ENCODE results near the gene GMEB2. TPM values are rescaled to one million over a fixed set of nuclear protein-coding genes. Genes with fewer than 3 reads are reported as not detected.
"Not testable (repeated sequence)": the region's sequence is repeated elsewhere in the genome, so short reads cannot be mapped to it uniquely, and the experiment has no call there.

Gene GMEB2
- total RNA-seq, 1 experiment from 2014 or later = 14.3 TPM

DNA sequence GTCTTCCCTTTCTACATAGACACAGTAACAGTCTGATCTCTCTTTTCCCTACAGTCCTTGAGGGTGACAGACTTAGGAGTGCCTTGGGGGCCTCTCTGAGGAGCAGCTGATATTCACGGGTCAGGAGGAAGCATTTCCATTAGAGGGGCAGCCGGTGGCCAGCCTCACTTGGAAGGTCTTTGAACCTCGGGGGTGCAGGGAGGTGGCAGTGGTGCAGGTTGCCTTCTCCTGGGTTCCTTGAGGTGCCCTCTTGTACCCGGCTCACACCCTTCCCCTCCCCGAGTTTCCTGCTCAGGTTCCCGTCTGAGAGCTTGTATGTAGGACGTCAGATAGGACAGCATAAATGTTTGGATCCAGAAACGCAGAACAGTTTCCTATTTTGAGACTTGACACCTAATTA, 33.7 kb upstream of the GMEB2 start:
- Histone ChIP-seq H3K27me3 (ENCODE audit: insufficient read depth, low read length) (no peaks in the 10 kb centered on the region; the same call in 1 of the 2 replicates), H2BK12ac (ENCODE audit: insufficient read length, low read depth, low read length) (no peak overlapping the region), H4K5ac (ENCODE audit: insufficient read length, low read depth, low read length) (no peak overlapping the region), H3K14ac (ENCODE audit: insufficient read depth, low read length) (no peak overlapping the region), H3K27ac (ENCODE audit: insufficient read length, low read depth, low read length) (no peak overlapping the region), H3K4me1 (ENCODE audit: insufficient read depth, low read length) (no peaks in the 10 kb centered on the region; the same call in 1 of the 2 replicates), H3K79me1 (ENCODE audit: insufficient read depth, low read depth, low read length, poor library complexity, severe bottlenecking) (no peaks in the 10 kb centered on the region), H2BK120ac (ENCODE audit: low read depth, low read length, poor library complexity, severe bottlenecking) (no peak overlapping the region), H3K79me2 (ENCODE audit: insufficient read depth, low read length) (no peaks in the 10 kb centered on the region), H3K4ac (ENCODE audit: low read depth, low read length) (no peak overlapping the region), H2BK20ac (ENCODE audit: low read depth, low read length, poor library complexity, severe bottlenecking) (no peak overlapping the region), H3K23ac (ENCODE audit: insufficient read length, low read depth, low read length) (no peak overlapping the region), H2BK5ac (ENCODE audit: insufficient read length, low read length) (no peak overlapping the region), H4K20me1 (ENCODE audit: control insufficient read depth, insufficient read depth, insufficient read length) (no peaks in the 10 kb centered on the region), H4K8ac (replicated peaks; ENCODE audit: insufficient read length, low read depth, low read length) (no peak overlapping the region), H2BK15ac (ENCODE audit: low read depth, low read length) (no peak overlapping the region), H3K18ac (ENCODE audit: insufficient read length, low read depth, low read length) (no peak overlapping the region), H4K91ac (ENCODE audit: insufficient read length, low read depth, low read length) (no peak overlapping the region), H2AK5ac (ENCODE audit: insufficient read length, low read length) (no peak overlapping the region), H2AFZ (ENCODE audit: low read length) (no peak overlapping the region), H3K23me2 (ENCODE audit: insufficient read length, low read depth, low read length, poor library complexity, severe bottlenecking) (peaks cover 7% of the 10 kb centered on the region), H3K56ac (ENCODE audit: insufficient read length, low read depth, low read length) (no peak overlapping the region), H3K4me2 (ENCODE audit: insufficient read depth, insufficient read length, low read length) (no peak overlapping the region), H3K9ac (ENCODE audit: extremely low read depth, insufficient read length, low read length) (no peak overlapping the region), H3T11ph (ENCODE audit: low read length) (no peak overlapping the region), H3K9me3 (ENCODE audit: control insufficient read depth, low read depth, low read length) (no peaks in the 10 kb centered on the region)
- Mint-ChIP-seq H3K36me3 (ENCODE audit: insufficient read depth in 1 of 3, low read depth in 3 of 3) (peaks cover 12 to 37% (median 29%) of the 10 kb centered on the region in 3 experiments), H3K9me3 (no peaks in the 10 kb centered on the region), H3K4me1 (peaks cover 7 to 20% of the 10 kb centered on the region in 2 experiments), H3K4me3 (peak overlapping the region; percentile 17 to 38; a peak in 3 of 5 replicates), H3K27me3 (ENCODE audit: low read depth) (no peaks in the 10 kb centered on the region), H3K27ac (no peak overlapping the region)
- DNase-seq = no peak
- no CpG with 5 or more reads among the region's 8 CpGs for WGBS (ENCODE audit: extremely low coverage, insufficient read length, low lambda C conversion rate)
- TF ChIP-seq, protein P1, sequence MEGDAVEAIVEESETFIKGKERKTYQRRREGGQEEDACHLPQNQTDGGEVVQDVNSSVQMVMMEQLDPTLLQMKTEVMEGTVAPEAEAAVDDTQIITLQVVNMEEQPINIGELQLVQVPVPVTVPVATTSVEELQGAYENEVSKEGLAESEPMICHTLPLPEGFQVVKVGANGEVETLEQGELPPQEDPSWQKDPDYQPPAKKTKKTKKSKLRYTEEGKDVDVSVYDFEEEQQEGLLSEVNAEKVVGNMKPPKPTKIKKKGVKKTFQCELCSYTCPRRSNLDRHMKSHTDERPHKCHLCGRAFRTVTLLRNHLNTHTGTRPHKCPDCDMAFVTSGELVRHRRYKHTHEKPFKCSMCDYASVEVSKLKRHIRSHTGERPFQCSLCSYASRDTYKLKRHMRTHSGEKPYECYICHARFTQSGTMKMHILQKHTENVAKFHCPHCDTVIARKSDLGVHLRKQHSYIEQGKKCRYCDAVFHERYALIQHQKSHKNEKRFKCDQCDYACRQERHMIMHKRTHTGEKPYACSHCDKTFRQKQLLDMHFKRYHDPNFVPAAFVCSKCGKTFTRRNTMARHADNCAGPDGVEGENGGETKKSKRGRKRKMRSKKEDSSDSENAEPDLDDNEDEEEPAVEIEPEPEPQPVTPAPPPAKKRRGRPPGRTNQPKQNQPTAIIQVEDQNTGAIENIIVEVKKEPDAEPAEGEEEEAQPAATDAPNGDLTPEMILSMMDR (conservative IDR thresholded peaks at IDR 0.05) = no peak

DNA sequence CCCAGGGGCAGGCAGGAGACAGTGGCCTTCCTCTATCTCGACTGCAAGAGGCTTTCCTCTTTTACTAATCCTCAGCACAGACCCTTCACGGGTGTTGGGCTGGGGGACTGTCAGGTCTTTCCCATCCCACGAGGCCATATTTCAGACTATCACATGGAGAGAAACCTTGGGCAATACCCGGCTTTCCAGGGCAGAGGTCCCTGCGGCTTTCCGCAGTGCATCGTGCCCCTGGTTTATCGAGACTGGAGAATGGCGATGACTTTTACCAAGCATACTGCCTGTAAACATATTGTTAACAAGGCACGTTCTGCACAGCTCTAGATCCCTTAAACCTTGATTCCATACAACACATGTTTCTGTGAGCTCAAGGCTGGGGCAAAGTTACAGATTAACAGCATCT, 33.3 kb upstream of the GMEB2 start:
- H3K36me3 Mint-ChIP-seq (ENCODE audit: insufficient read depth in 1 of 3, low read depth in 3 of 3) = peaks cover 12 to 36% (median 29%) of the 10 kb centered on the region in 3 experiments
- H3K4me2 ChIP-seq (ENCODE audit: insufficient read depth, insufficient read length, low read length); H2BK5ac ChIP-seq (ENCODE audit: insufficient read length, low read length); H3K27me3 Mint-ChIP-seq (ENCODE audit: low read depth); H2BK12ac ChIP-seq (ENCODE audit: insufficient read length, low read depth, low read length); H3K4ac ChIP-seq (ENCODE audit: low read depth, low read length); H3K9ac ChIP-seq (ENCODE audit: extremely low read depth, insufficient read length, low read length); H3K14ac ChIP-seq (ENCODE audit: insufficient read depth, low read length); H3K79me1 ChIP-seq (ENCODE audit: insufficient read depth, low read depth, low read length, poor library complexity, severe bottlenecking); H2BK120ac ChIP-seq (ENCODE audit: low read depth, low read length, poor library complexity, severe bottlenecking); H4K5ac ChIP-seq (ENCODE audit: insufficient read length, low read depth, low read length); H3K27ac ChIP-seq (ENCODE audit: insufficient read length, low read depth, low read length); H3K27me3 ChIP-seq (ENCODE audit: insufficient read depth, low read length); H4K91ac ChIP-seq (ENCODE audit: insufficient read length, low read depth, low read length); H3K27ac Mint-ChIP-seq; H2BK15ac ChIP-seq (ENCODE audit: low read depth, low read length); H3K4me1 ChIP-seq (ENCODE audit: insufficient read depth, low read length); H3K9me3 Mint-ChIP-seq; H3K18ac ChIP-seq (ENCODE audit: insufficient read length, low read depth, low read length); H2BK20ac ChIP-seq (ENCODE audit: low read depth, low read length, poor library complexity, severe bottlenecking); H2AK5ac ChIP-seq (ENCODE audit: insufficient read length, low read length); H3K23me2 ChIP-seq (ENCODE audit: insufficient read length, low read depth, low read length, poor library complexity, severe bottlenecking); H3K23ac ChIP-seq (ENCODE audit: insufficient read length, low read depth, low read length); H4K8ac ChIP-seq (replicated peaks; ENCODE audit: insufficient read length, low read depth, low read length); H4K20me1 ChIP-seq (ENCODE audit: control insufficient read depth, insufficient read depth, insufficient read length); H3K79me2 ChIP-seq (ENCODE audit: insufficient read depth, low read length); DNase-seq; H3K9me3 ChIP-seq (ENCODE audit: control insufficient read depth, low read depth, low read length); H3K56ac ChIP-seq (ENCODE audit: insufficient read length, low read depth, low read length); H2AFZ ChIP-seq (ENCODE audit: low read length); H3T11ph ChIP-seq (ENCODE audit: low read length): not testable (repeated sequence)
- peaks cover 7 to 20% of the 10 kb centered on the region in 2 experiments for H3K4me1 Mint-ChIP-seq
- H3K4me3 Mint-ChIP-seq = peak overlapping the region; percentile 95 to 97; a peak in 4 of 5 replicates
- WGBS (ENCODE audit: extremely low coverage, insufficient read length, low lambda C conversion rate) = no CpG with 5 or more reads among the region's 10 CpGs
